Tibial artery (tissue), 4 donors: ENCODE measurements around the gene THADA.
A peak's percentile ranks its signal among the peaks of the same experiment; 100 is the strongest.

Experiments used
- DNase-seq, 2 donors: peaks; one replicate each; pipeline ENCODE4 v3.0.0-alpha.2; 2019
- H3K27ac ChIP-seq, 2 donors: fragments of 200-600 bp; sonication (generic) in 1 of 2; 1 replicate in 1 of 2; 2 replicates in 1 of 2; pipeline ENCODE4 v1.5.1; 2018 to 2019; ENCODE audit warnings: mild to moderate bottlenecking in 1 of 2
- H3K27me3 ChIP-seq, 2 donors: fragments of 200-600 bp; sonication (generic) in 1 of 2; one replicate each; pipeline versions ENCODE4 v1.5.1 to v1.6.0; 2016 to 2019
- H3K36me3 ChIP-seq, 3 donors: fragments of 200-600 bp; sonication (generic) in 2 of 3; one replicate each; pipeline ENCODE4 v1.5.1; 2016 to 2019; ENCODE audit warnings: mild to moderate bottlenecking in 2 of 3
- H3K4me1 ChIP-seq, 4 donors: fragments of 200-600 bp; sonication (generic) in 2 of 4; 1 replicate in 3 of 4; 2 replicates in 1 of 4; pipeline ENCODE4 v1.5.1; 2016 to 2019
- H3K4me3 ChIP-seq, 2 donors: fragments of 200-600 bp; sonication (generic) in 1 of 2; 1 replicate in 1 of 2; 2 replicates in 1 of 2; pipeline ENCODE4 v1.5.1; 2018 to 2019; ENCODE audit warnings: mild to moderate bottlenecking in 2 of 2
- H3K9me3 ChIP-seq, 3 donors: fragments of 200-600 bp; sonication (generic) in 1 of 3; one replicate each; pipeline ENCODE4 v1.5.1; 2016 to 2019
- CTCF ChIP-seq, 2 experiments: fragments of 200-600 bp in 1 of 2; fragments of 450-650 bp in 1 of 2; IDR thresholded peaks; one replicate each; pipeline ENCODE4 v1.5.1; 2017 to 2019; ENCODE audit warnings: antibody characterized with exemption in 2 of 2, mild to moderate bottlenecking in 1 of 2, moderate library complexity in 1 of 2
- intact Hi-C: fragments of 100-400 bp; cut with DNase I; formaldehyde crosslinking; loops from one replicate; pipeline ENCODE4 v1.15.0; 2023; ENCODE audit warnings: low total_unique reads

The THADA gene

GRCh38 chr2:43521568-43521967, 74.3 kb downstream of the THADA start:
- intact Hi-C loops = no loop called here
- TF ChIP-seq CTCF (IDR thresholded peaks at IDR 0.05) = no peak
- H3K36me3 ChIP-seq = no peaks in the 10 kb centered on the region
- peak overlapping the region; percentile 74 to 84 for H3K27ac ChIP-seq
- no peaks in the 10 kb centered on the region for H3K27me3 ChIP-seq
- no peak for DNase-seq
- H3K4me3 ChIP-seq = no peak overlapping the region
- peaks cover 0 to 77% (median 47%) of the 10 kb centered on the region in 4 donors for H3K4me1 ChIP-seq
- no peaks in the 10 kb centered on the region for H3K9me3 ChIP-seq

GRCh38 chr2:43520919-43521318, 74.9 kb downstream of the THADA start:
- no peaks in the 10 kb centered on the region for H3K9me3 ChIP-seq
- no peak for DNase-seq
- H3K4me1 ChIP-seq = peaks cover 0 to 77% (median 47%) of the 10 kb centered on the region in 4 donors
- no peaks in the 10 kb centered on the region for H3K36me3 ChIP-seq
- peak overlapping the region; percentile 74 to 84 for H3K27ac ChIP-seq
- no peak overlapping the region for H3K4me3 ChIP-seq
- no peaks in the 10 kb centered on the region for H3K27me3 ChIP-seq
- no peak for TF ChIP-seq CTCF (IDR thresholded peaks at IDR 0.05)
- intact Hi-C loops = no loop called here

DNA sequence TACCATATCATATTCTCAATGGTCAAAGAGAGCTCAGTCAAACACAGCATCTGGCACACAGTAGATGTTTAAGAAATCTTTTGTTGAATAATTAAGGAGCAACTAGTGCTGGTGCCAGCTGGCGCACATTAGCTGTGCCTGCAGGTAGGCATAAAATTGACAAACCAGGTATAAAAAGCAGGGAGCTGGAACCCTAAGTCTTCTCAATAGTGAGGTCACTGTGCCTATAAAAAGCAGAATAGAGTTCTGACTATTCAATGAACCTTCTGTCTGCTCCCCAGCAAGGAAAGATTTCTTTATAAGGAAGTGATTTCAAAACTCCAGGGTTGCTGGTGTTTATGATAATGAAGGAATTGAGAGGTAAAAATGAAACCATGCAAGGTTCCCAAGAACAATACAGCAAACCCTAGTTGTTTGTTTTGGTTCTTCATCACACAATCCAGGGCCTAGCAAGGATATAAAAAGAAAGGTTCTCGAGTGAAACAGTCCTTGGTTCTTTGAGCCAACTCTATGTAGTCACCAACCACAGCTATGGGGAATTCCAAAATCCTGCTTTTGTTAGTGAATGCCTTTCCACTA, 76.1 kb downstream of the THADA start:
- Histone ChIP-seq H3K36me3 (no peaks in the 10 kb centered on the region), H3K4me1 (peaks cover 0 to 72% (median 48%) of the 10 kb centered on the region in 4 donors), H3K27ac (peak overlapping the region; percentile 74 to 84), H3K27me3 (no peaks in the 10 kb centered on the region), H3K9me3 (no peaks in the 10 kb centered on the region), H3K4me3 (no peak overlapping the region)
- intact Hi-C loops = no loop called here
- TF ChIP-seq CTCF (IDR thresholded peaks at IDR 0.05) = no peak
- DNase-seq = no peak

DNA sequence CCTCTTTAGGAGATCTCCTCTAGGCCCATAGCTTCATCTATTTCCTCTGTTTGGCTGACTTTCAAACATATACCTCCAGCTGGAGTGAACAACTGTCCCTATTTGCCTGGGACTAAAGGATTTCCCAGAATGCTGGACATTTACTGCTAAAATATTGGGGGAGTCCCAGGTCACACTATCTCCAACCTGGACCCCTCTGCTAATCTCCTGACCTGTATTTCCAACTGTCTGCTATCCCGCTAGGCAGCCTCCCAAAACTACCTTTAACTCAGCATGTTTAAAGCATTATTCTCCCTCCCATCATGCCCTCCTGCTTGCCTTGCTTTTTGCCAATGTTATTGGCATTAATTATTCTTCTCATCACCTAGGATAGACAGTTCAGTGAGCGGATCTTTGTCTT, 77.1 kb downstream of the THADA start:
- peaks cover 0 to 66% (median 43%) of the 10 kb centered on the region in 4 donors for H3K4me1 ChIP-seq
- TF ChIP-seq CTCF (IDR thresholded peaks at IDR 0.05) = no peak
- H3K27me3 ChIP-seq = no peaks in the 10 kb centered on the region
- H3K9me3 ChIP-seq = no peaks in the 10 kb centered on the region
- no peak overlapping the region for H3K4me3 ChIP-seq
- intact Hi-C loops = no loop called here
- H3K36me3 ChIP-seq = no peaks in the 10 kb centered on the region
- no peak for DNase-seq
- H3K27ac ChIP-seq = peak overlapping the region; percentile 74 to 84

- H3K27ac ChIP-seq = peak overlapping the region; percentile 74 to 84
- no peak overlapping the region for H3K4me3 ChIP-seq
- intact Hi-C loops = no loop called here
- no peak for TF ChIP-seq CTCF (IDR thresholded peaks at IDR 0.05)
- no peaks in the 10 kb centered on the region for H3K36me3 ChIP-seq
- H3K9me3 ChIP-seq = no peaks in the 10 kb centered on the region
- no peak for DNase-seq
- no peaks in the 10 kb centered on the region for H3K27me3 ChIP-seq
- H3K4me1 ChIP-seq = peaks cover 0 to 67% (median 48%) of the 10 kb centered on the region in 4 donors
These were observed 77.7 kb downstream of the THADA start for GRCh38 chr2:43518181-43518580.
